GM19452 (cell line): ENCODE data around the gene PRR7.

Source experiments
- ATAC-seq: cut with Tn5 transposase; IDR thresholded peaks from one replicate; pipeline ENCODE4 v1.9.1; 2021; ENCODE audit not compliant: unreplicated experiment

Gene PRR7

DNA sequence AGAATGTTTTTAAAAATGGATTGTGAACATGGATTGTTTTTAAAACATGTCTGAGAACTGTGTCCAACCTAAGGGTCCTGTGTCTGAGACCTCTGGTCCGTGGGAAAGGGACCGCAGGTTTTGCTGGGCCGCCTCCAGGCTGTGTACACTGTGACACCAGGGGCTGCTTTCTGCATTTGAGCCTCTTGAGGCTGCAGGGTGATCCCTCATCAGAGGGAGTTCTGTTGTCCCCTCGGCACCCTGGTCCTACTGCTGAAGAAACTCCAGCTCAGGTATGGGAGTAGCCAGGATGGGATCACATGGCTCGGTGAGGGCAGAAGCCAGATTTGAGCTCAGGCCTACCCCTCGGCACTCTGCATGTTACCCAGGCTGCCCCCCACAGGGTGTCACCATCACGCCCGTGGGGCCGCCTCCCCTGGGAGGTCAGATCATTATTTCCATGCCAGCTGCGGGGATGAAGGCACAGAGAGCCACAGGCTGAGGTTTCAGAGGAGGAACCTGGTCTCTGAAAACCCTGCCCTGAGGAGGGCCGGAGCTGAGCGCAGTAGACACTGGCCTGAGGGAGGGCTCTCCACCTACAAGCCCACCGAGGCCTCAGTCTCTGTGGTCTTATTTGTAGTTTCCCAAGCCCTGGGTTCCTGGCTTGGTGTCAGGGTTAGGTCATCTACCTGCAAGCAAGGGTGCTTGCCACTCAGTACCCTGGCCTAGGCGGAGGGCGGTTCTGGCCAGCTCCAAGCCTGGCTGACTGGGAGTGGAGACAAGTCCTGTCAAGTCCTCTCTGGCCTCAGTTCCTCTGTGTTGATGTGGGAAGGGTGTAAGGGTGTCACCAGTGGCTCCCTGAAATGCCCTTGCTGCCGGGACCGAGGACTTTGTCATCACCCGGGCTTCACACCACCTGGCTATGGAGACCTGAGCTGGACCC, 2.8 kb downstream of the PRR7 start:
- ATAC-seq, result no peak

DNA sequence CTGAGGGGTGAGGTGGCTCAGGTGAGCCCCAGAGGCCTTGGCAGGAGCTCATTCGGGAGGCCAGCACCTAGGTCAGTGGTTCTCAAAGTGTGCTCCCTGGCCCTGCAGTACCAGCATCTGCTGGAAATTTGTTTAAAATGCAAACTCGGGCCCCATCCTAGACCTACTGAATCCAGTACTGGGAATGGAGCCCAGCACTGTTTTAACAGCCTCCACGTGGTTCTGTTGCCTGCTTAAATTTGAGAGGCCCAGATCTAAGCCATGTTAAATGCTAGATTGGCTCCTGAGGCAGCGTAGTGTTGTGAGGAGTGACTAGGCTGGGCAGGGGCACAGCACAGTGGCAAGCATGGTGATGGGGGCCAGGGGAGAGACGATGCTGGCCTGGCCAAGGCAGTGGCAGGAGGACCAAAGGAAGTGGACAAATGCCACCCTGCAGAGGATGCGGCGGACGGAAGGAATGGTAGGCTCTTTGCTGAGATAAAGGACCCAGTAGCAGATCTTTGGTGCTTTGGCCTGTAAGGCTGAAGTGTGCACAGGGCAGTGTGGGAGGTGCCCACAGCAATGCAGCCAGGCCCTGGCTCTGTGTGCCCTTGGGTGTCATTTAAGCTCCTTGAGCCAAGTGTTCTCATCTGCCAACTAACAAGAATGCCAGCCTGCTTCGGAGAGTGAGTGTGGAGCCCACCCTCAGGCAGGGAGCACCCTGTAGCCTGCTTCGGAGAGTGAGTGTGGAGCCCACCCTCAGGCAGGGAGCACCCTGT, 4.2 kb downstream of the PRR7 start:
- no peak for ATAC-seq

DNA sequence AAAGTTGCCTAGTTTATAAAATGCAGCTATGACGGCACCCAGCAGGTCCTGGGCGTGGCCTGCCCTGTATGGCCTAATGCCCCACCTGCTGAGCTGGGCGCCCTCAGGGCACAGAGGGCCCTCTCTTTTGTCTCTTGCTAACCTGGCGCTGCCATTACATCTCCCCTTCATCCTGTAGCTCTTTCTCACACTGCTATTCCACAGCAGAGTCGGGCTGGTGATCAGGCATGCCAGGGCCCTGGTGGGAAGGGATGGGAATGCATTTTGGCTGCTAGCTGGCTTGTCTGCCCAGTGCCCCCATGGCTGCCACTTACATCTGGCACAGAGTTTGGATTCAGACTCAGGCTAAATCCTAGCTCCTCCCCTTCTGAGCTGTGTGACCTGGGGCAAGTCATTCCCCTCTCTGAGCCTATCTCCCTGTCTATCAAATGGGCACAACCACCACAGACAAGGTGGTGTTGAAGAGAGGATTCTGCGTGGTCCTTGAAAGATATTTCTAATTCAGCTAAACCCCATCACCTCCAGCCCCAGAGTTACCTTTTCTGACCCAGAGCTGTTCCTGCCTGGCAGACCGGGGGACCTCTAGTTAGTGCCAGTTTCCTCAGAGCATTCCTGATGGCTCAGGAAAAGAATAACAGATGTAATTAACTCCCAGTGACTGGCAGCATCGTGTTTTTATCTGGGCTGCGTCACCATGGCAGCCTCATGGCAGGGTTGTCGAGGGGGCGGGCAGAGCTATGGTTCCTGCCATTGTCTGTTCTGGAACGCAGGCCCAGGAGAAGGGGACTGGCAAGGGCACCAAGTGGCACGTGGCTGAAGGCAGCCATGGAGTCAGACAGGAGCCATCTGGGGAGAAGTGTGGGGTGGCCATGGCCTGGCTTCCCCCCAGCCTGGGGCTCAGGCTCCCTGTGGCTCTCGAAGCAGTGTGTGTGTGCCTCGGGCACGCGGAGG, 6.3 kb downstream of the PRR7 start:
- ATAC-seq, result no peak

DNA sequence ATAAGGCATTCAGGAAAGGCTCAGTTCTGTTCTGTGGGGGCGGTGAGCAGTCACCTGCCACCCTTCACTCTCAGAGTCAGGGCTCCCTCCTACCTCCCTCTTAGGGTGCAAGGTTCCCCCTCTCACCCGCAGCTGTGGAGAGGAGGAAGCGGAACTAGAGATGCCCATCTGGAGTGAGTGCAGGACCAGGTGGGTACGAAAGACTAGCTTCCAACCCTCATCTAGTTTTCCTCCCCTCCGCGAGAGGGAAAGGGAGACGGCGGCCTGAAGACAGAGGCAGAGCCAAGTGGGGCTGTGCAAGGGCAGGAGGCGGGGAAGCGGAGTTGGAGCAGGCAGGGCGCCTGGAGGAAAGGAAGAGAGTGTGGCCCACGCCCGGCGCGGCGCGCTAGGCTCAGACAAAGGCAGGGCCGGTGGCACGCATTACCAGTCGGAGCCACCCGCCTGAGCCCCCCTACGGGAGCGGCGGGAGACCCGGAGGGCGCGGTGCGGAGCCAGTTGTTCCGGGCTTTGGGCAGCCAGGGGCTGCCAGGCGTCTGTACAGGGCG, 7.3 kb downstream of the PRR7 start:
- peak; percentile 1 for ATAC-seq

GRCh38 chr5:177454397-177455035, 7.9 kb downstream of the PRR7 start:
- ATAC-seq, result peak; percentile 54

GRCh38 chr5:177455036-177455660, 8.5 kb downstream of the PRR7 start:
- ATAC-seq, result peak; percentile 45

DNA sequence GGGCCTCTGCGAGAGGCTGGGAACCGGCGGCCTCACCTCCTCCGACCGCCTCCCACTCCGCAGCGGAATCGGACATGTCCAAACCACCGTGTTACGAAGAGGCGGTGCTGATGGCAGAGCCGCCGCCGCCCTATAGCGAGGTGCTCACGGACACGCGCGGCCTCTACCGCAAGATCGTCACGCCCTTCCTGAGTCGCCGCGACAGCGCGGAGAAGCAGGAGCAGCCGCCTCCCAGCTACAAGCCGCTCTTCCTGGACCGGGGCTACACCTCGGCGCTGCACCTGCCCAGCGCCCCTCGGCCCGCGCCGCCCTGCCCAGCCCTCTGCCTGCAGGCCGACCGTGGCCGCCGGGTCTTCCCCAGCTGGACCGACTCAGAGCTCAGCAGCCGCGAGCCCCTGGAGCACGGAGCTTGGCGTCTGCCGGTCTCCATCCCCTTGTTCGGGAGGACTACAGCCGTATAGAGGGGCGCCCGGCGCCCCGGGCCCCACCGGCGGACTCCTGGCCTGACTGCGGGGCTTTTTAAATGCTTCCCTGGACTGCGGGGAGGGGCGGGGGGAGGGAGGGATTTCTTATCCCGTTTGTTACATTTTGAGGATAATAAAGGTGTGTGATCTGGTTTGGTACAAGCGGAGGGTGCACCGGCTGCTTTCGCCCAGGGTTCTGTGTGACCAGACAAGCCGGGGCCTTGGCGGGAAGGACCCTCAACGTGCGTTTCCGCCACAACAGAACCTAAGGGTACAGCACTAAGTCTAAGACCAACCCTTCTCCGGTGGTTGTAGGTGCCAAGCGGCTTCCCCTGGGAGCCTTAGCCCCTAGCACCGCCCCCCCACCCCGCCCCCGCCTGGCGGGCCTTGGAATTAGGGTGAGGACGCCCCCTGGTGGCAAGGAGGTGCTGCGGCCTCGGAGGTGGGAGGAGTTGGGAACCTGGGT, 9.3 kb downstream of the PRR7 start:
- peak; percentile 17 for ATAC-seq

DNA sequence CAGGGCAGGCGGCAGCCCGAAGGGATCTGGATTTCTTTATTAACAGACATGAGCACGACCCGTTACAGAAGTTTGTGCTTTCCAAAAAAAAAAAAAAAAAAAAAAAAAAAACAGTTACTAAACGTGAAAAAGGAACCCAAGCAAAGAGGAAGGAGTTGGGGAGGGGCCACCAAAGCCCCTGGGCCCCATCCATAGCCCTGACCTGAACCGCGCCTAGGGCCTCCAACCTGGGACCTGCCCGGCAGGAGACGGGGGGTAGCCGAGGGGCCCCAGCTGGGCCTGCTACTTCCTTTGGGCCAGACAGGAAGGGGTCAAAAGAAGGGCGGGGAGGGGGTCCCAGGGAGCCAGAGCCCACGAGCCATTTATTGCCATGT, 10.0 kb downstream of the PRR7 start:
- no peak for ATAC-seq

DNA sequence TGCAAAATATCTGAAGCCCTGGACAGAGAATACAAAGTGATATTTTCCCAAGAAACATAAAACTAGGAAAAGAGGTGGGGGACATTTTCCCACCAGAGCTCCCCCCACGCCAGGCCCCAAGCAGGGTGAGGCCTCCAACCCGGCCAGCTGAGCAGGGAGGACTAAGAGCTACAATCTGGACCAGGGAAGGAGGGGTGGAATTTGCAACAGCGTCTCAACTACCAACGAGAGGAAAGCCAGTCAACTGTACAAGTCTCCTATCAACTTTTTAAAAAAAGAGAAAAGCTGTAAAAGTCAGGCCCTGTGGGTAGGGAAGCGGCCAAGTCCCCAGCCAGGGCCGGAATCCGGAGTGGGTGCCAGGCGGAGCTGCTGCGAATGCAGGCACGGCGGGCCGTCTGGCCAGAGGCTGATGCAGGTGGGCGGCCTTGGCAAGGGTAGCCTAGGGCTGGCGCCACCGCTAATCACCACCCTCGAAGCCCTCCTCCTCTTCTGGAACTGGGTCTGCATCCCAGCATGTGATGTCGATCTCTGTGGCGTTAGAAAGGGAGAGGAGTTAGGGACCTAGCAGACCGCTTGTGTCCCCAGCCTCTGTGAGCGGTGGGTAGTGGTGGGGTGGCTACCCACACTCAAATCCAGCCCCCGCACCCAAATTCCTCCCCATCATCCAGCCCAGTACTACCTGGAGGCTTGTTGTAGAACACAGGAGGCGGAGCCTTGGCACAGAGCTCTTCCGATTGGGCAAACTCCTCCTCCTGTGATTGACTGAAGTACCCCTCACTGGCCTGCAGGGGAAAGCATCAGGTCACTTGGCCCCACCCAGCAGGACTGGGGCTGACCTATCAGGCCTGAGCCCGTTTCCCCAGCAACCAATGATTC, 10.6 kb downstream of the PRR7 start:
- peak; percentile 37 for ATAC-seq

GRCh38 chr5:177457852-177458681, 11.5 kb downstream of the PRR7 start:
- ATAC-seq, result no peak

- no peak for ATAC-seq
Measured at GRCh38 chr5:177458912-177459350, 12.3 kb downstream of the PRR7 start.

- no peak for ATAC-seq
Measured at GRCh38 chr5:177459357-177459756, 12.7 kb downstream of the PRR7 start.

GRCh38 chr5:177459819-177460628, 13.4 kb downstream of the PRR7 start:
- no peak for ATAC-seq

- no peak for ATAC-seq
Measured at GRCh38 chr5:177462021-177462670, 15.5 kb downstream of the PRR7 start.

GRCh38 chr5:177465044-177465443, 18.4 kb downstream of the PRR7 start:
- no peak for ATAC-seq
